PC-9 (cell line): ENCODE results near the gene RNU7-1.

Experiments used
- EZH2 ChIP-seq: fragments of 200-600 bp; sonication (generic); IDR thresholded peaks from 2 replicates; pipeline ENCODE4 v1.8.0; 2017; ENCODE audit warnings: antibody characterized with exemption, low read depth
- TF ChIP-seq, protein P1 (sequence below): fragments of 200-600 bp; sonication (generic); conservative IDR thresholded peaks from 2 replicates; pipeline ENCODE4 v1.6.1; 2017; ENCODE audit warnings: mixed run types, antibody characterized with exemption, mild to moderate bottlenecking, moderate library complexity

DNA sequence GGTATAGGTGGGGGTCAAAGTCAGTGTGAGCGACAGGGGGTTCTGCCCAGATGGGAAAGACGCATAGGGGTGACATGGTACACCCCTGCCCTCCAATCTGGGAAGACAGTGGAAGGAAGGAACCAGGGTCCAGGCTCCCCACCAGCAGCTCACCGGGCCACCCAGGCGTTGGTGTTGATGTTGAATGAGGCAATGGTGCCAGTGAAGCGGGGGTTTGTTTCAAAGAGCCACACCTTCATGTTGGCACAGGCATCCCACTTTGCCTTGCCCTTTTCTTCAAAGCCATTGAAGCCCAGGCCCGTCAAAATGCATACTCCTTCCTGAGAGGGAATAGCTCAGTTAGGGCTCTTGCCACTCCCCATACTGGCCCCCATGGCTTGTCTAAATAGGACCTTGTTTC is 34.6 kb downstream of the RNU7-1 start:
- TF ChIP-seq, protein P1, sequence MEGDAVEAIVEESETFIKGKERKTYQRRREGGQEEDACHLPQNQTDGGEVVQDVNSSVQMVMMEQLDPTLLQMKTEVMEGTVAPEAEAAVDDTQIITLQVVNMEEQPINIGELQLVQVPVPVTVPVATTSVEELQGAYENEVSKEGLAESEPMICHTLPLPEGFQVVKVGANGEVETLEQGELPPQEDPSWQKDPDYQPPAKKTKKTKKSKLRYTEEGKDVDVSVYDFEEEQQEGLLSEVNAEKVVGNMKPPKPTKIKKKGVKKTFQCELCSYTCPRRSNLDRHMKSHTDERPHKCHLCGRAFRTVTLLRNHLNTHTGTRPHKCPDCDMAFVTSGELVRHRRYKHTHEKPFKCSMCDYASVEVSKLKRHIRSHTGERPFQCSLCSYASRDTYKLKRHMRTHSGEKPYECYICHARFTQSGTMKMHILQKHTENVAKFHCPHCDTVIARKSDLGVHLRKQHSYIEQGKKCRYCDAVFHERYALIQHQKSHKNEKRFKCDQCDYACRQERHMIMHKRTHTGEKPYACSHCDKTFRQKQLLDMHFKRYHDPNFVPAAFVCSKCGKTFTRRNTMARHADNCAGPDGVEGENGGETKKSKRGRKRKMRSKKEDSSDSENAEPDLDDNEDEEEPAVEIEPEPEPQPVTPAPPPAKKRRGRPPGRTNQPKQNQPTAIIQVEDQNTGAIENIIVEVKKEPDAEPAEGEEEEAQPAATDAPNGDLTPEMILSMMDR: no peak
- no peak for TF ChIP-seq EZH2
